HG03571 (cell line): ENCODE measurements around the gene KRT6A.
"Not testable (repeated sequence)": the region's sequence is repeated elsewhere in the genome, so short reads cannot be mapped to it uniquely, and the experiment has no call there.

Experiments
- ATAC-seq: cut with Tn5 transposase; IDR thresholded peaks from one replicate; pipeline ENCODE4 v1.9.1; 2021; ENCODE audit not compliant: unreplicated experiment

The KRT6A gene

DNA sequence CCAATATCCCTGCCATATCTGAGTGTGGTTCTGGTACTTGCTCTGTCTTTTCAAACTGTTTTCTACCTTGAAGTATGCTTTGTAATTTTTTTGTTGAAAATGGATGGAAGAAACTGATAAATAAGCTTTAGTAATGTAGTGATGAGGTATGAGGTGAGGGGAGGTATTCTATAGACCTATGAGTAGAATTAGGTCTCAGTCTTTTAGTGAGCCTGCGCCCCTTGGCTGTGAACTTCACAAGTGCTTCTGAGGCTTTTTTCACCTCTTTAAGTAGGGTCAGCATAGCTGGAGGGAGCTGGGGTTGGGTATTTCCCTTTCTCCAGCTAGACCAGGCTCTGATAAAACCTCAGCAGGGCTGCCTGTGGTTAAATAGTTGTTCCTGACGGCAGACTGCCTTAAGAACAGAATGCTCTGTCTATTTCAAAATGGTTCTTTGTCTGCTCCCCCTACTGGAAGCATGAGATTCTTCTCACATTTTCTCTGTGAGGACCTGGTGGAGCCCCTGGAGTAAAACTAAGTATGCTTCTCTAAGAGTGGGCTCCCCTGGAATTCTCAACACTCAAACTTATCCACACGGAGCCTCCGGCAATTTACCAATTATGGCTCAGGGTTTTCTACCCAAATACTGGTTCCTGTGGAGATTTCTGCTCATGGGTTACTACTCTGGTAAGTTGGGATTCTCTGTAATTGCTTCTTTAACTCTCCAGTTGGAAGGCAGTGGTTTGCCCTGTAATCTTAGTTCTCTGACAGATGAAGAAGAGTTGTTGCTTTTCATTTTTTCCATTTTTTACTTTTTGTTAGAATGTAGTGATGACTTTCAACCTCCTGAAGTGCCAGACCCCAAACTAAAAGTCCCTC lies 14.0 kb upstream of the KRT6A start:
- no peak for ATAC-seq

DNA sequence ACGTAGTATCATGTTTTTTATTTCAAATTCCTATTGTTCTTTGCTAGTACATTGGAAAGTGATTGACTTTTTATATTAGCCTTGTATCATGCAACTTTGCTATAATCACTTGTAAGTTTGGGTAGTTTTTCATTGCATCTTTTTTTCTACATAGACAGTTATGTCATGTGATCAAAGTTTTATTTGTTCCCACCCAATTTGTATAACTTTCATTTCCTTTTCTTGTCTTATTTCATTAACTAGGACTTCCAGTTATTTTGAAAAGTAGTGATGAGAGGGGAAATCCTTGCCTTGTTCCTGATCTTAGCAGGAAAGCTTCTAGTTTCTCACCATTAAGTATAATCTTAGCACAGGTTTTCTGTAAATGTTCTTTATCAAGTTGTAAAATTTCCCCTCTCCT lies 9.8 kb upstream of the KRT6A start:
- ATAC-seq, result no peak

- ATAC-seq, result no peak
These were observed 8.4 kb upstream of the KRT6A start for GRCh38 chr12:52501490-52501889.

DNA sequence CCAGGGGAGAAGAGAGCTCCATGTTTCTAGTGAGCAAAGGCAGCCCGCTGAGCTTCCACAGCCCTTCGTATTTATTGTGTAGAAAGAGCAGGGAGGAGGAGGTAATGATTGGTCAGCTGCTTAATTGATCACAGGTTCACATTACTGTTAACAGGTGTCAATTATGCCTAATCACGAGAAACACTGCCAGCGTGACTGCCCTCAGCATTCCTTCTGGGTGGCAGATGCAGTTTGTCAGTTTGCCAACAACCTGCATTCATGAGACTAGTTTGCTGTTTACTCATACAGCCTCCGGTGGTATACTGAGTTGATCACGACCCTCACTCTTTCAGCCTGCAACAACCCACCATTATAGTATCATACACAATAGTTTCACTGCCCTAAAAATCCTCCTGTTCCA lies 7.5 kb upstream of the KRT6A start:
- ATAC-seq, result not testable (repeated sequence)

- ATAC-seq, result no peak
These were observed 6.9 kb upstream of the KRT6A start for GRCh38 chr12:52499806-52500560.

DNA sequence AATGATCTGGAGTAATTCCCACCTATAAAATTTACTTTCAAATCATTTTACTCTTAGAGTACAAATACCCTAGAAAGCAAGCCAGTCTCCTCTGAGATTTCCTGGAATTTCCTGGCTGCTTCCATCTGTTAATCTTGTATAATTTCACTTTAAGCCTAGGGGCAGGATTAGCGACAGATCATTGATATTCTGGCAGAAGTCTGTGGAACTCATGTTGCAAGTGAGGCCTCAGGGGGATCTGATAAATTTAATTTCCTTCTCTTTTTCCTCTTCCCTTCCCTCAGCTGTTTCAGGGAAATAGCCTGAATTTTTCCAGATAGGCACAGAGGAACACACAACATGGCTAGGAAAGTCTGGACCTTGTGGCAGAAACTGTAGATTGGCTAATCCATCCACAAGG lies 5.9 kb upstream of the KRT6A start:
- ATAC-seq, result no peak

DNA sequence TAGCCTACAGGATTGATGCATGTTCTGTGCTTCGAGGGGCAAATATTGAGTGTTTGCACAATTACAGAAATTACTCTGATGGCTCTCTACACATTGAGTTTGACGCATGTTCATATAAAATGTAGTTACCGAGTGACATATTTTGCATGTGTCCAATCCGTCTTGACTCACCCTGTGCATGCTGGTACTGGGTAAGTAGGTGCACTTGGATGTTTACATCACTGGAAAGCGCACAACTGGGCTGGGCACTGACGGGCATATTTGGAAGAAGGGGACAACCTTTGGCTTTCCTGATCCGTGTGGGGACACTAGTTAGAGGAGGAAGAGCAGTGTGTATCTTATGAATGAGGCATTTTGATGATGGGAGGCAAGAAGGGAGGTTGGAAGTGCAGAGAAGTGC lies 4.9 kb upstream of the KRT6A start:
- no peak for ATAC-seq

DNA sequence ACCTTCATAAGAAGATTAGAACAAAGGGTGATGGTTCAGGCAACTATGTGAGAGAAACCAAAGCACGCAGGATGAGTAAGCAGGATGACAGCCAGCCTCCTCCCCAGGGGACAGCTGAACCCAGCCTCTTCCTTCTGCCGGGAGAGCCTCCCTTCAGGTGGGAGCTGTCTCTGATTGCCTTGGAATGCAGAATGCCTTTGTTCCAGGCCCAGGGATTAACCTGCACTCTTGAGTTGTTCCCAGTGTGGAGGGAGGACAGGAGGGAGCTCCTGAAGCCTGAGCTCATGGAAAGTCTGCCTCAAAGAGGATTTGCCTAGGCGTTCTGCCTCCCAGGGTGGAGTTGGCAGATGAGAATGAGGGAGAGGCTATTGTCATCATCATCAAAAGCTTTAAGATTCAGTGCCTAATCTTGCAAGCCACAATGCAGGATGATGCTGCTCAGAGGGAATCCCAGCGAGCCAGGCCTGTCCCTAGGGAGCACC lies 3.6 kb upstream of the KRT6A start:
- no peak for ATAC-seq

DNA sequence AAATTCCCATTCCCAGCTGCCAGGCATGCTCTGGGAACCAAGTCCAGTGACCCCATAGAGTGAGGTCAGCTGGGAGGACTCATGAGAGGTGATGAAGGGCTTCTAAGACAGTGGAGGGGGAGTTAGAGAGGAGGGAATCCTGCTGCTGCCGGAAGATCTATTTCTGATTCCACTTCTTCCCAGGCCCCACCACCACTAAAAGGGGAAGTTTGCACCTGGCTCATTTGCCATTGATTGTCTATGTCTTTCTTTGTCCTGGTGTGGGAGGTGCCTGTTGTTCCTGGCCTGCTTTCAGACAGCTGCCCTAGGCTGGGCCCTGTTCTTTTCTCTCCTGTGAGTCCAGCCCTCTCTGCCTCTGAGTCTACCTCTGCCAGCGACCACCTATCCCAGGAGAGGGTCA lies 3.0 kb upstream of the KRT6A start:
- ATAC-seq, result no peak

DNA sequence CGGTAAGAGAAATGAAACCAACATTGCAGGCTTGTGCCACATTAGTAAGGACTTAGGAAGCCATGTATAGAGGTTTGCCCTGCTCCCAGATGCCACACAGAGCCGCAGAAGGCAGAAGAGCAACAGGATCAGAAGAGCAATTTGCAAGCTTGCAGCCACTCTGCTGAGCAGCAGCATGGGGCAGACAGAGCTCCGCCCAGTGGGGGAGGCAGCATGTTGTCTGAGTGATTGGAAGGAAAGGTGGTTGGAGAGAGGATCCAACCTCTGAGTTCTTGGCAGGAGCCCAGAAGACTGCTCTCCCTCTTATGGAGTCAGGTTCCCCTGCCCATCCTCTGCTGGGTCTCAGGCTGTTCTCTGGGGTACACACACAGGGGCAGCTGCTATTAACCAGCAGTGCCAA lies 2.3 kb upstream of the KRT6A start:
- no peak for ATAC-seq

DNA sequence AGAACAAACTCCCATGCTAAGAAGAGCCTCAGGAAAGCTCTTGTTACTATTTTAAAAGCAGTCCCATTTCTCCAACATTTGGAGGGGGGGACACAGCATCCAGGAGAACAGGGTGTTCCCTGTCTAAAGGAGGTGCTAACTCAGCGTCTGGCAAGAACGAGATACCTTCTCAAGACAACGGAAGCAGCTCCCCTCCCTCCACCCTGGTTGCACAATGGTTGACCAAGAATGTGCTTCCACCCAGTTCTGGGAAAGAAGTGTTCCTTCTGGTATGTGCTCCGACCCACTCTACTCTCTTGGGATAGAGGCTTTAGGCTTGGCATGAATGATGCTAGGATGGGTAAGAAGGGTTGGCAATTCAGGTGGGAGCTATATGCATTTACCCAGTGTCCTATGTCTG lies 1.5 kb upstream of the KRT6A start:
- no peak for ATAC-seq

DNA sequence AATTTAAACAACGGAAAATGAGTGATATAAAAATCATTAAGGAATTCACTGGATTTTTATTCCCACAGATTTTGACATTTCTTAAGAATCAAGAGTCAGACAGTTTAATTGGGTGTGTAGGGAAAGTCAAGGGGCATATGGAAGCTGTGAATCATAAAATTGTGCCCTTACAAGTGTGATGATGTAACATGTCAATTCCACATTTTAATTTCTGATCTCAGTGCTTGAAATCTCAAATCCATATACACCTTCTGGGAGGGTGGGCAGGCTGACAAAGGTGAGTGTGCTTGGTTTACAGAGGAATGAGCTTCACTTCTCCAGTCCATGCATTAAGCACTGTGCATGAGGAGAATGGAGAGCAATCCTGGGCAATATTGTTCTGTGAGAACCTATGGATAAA lies 1.0 kb upstream of the KRT6A start:
- no peak for ATAC-seq

DNA sequence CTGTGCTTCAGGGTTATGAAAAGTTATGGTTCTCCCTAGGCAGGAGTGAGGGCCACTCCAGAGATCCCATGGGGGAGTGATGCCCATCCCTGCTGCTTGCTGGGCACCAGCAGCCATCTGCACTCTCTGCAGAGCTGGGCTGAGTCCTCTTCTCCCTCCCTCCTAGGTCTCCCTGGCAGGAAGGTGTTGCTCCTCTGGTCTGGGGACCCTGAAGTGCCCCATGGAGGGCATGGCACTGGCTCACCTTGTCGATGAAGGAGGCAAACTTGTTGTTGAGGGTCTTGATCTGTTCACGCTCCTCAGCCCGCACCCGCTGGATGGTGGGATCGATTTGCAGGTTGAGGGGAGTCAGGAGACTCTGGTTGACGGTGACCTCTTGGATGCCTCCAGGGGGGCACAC lies 652 bp downstream of the KRT6A start:
- ATAC-seq, result not testable (repeated sequence)

DNA sequence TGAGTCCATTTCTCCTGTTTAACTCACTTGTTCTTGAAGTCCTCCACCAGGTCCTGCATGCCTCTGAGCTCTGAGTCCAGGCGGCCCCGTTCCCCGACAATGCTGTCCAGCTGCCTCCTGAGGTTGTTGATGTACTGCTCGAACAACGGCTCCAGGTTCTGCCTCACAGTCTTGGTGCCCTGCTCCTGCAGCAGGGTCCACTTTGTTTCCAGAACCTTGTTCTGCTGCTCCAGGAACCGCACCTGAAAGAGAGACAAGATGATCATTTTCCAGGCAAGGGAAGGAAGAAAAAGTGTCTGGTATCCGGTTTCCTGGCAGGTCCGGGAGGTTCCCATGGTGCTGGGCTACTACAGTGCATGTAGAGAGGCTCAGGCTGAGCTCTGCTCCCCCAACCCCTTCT lies 1.6 kb downstream of the KRT6A start:
- ATAC-seq, result not testable (repeated sequence)

- no peak for ATAC-seq
These were observed 4.3 kb downstream of the KRT6A start for GRCh38 chr12:52488736-52489135.

- ATAC-seq, result not testable (repeated sequence)
These were observed 5.2 kb downstream of the KRT6A start for GRCh38 chr12:52487744-52488443.

DNA sequence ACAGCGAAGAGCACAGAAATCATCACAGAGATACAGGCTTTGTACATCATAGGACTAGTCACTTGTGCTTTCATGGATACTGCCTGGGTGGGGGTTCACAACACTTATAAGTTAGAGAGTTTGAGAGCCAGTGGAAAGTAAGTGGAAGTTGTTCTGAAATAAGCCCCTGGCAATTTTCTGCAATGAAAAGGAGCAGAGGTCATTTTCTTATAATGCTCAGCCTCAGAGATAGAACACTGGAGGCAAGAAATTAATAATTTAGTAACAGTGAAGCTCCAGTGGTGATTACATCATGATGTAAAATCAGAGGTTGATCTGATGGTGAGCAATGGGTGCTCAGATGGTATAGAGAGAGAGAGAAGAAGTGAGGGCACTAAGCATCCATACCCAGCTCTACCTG lies 5.8 kb downstream of the KRT6A start:
- no peak for ATAC-seq

DNA sequence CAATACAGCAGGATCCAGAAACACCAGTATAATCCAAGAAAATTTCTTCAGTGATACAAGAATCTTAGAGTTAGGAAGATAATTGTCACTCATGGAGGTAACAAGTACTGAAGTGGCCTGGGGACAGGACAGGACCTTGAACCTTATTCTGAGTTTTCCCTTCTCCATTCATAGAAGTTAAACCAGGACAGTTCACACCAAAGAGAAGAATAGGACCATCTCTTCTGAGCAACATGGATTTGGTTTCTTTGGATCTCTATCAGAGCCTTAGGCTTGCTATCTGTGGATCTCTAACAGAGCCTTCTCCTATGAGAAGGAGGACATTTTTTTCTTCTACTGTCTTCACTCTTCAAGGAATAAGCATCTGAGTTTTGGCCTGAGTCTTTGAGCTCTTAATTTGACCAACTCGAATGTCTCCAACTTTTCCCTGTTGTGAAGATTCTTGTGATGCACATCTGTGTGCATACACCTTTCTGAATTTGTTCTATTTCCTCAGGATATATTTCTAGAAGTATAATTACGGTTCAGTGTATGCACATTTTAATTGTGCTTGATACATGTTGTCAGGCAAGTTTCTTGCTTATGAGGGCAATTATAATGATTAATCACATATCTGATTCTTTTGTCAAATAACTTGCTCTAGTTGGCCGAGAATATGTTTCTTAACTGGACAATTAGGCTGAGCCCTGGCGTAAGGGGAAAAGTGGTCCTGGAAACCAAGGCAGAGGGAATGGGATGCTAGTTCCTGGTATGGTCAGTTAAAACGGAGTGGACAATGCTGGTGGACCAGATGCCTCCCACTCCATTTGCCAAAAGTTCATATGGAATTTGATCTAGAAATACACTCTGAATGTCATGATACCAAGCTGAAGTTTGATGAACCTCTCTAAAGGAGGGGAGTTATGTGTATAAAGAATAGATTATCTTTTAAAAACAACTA lies 6.6 kb downstream of the KRT6A start:
- no peak for ATAC-seq

GRCh38 chr12:52480073-52480472 lies 13.0 kb downstream of the KRT6A start:
- ATAC-seq, result no peak

GRCh38 chr12:52477651-52478050 lies 15.4 kb downstream of the KRT6A start:
- ATAC-seq, result no peak

DNA sequence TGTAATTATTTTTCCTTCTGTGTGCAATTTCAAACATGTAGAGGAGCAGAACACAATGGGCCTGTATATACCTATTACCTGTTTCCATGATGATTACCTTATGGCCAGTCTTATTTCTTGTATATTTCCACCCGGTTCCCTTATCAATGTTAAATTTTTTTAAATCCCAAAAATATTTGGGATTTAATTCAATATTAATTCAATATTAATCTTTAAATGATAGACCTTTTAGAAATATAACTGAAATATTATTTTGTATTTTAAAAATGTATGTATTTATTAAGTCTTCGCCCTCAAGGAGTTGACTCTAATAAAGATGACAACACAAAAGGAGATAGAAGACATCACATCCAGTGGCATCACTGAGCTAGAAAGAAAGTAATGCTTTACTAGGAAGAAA lies 18.8 kb downstream of the KRT6A start:
- ATAC-seq, result no peak
